ENCODE results near the gene INTS3.

The INTS3 gene

GRCh38 chr1:153727463-153728304 is at the start of gene INTS3:
TSS of gene INTS3 (plus strand) at chr1:153728050. CDS start at chr1:153728635, 585 bp downstream.
- peak; percentile 100 for DNase-seq (ENCODE audit: low read depth)
- no peak for TF ChIP-seq CTCF (IDR thresholded peaks at IDR 0.05; ENCODE audit: low read depth, low read length, missing control alignments)
- H3K4me3 ChIP-seq (ENCODE audit: low read depth, low read length), result peak within 1 kb of the TSS; percentile 65

GRCh38 chr1:153678519-153679336 is 49.1 kb upstream of the INTS3 start, which contains the start of gene NPR1:
TSS of gene NPR1 (plus strand) at chr1:153678688. CDS start at chr1:153679109, 421 bp downstream.
- H3K4me3 ChIP-seq (ENCODE audit: low read depth, low read length), result peak within 1 kb of the TSS; percentile 42
- no peak for TF ChIP-seq CTCF (IDR thresholded peaks at IDR 0.05; ENCODE audit: low read depth, low read length, missing control alignments)

GRCh38 chr1:153679337-153680119 is 48.3 kb upstream of the INTS3 start:
- DNase-seq (ENCODE audit: low read depth), result no peak
- peak overlapping the region; percentile 42 for H3K4me3 ChIP-seq (ENCODE audit: low read depth, low read length)
- peak; percentile 31 for TF ChIP-seq CTCF (IDR thresholded peaks at IDR 0.05; ENCODE audit: low read depth, low read length, missing control alignments)

More at GRCh38 chr1:153678519-153679336, 49.1 kb upstream of the INTS3 start, which contains the start of gene NPR1:
- DNase-seq (ENCODE audit: low read depth), result no peak

GRCh38 chr1:153680120-153680403 is 47.8 kb upstream of the INTS3 start:
- no peak for TF ChIP-seq CTCF (IDR thresholded peaks at IDR 0.05; ENCODE audit: low read depth, low read length, missing control alignments)
- no peak for DNase-seq (ENCODE audit: low read depth)
- no peak overlapping the region for H3K4me3 ChIP-seq (ENCODE audit: low read depth, low read length)

GRCh38 chr1:153682730-153683129 is 45.1 kb upstream of the INTS3 start:
- DNase-seq (ENCODE audit: low read depth), result no peak
- no peak overlapping the region for H3K4me3 ChIP-seq (ENCODE audit: low read depth, low read length)
- no peak for TF ChIP-seq CTCF (IDR thresholded peaks at IDR 0.05; ENCODE audit: low read depth, low read length, missing control alignments)

GRCh38 chr1:153683854-153684253 is 44.0 kb upstream of the INTS3 start:
- no peak for TF ChIP-seq CTCF (IDR thresholded peaks at IDR 0.05; ENCODE audit: low read depth, low read length, missing control alignments)
- no peak for DNase-seq (ENCODE audit: low read depth)
- H3K4me3 ChIP-seq (ENCODE audit: low read depth, low read length), result no peak overlapping the region
